PC-3 (cell line): ENCODE data around the gene OR6B1. TPM values are rescaled to one million over a fixed set of nuclear protein-coding genes. Genes with fewer than 3 reads are reported as not detected.

ENCODE experiments used
- ATAC-seq: fragments of 200-7000 bp; cut with Tn5 transposase; 2 replicates; pipeline ENCODE4 v1.9.1; 2020; ENCODE audit warnings: mild to moderate bottlenecking, moderate library complexity
- BruUV-seq: library from RNA; stranded (reverse); fragments of 400-500 nt; replicated peaks from 2 replicates; lab custom pipeline; 2021; lab: Mats Ljungman, UMichigan
- CTCF ChIA-PET: fragments of 300-600 bp; sonication (Branson Sonifier 250); formaldehyde crosslinking; loops from one replicate; lab custom pipeline; 2022; ENCODE audit warnings: antibody characterized with exemption; lab: Charles Lee
- POLR2A ChIA-PET: fragments of 300-600 bp; sonication (Branson Sonifier 250); formaldehyde crosslinking; loops from one replicate; lab custom pipeline; 2022; ENCODE audit warnings: antibody characterized with exemption; ENCODE audit not compliant: unreplicated experiment; lab: Charles Lee
- DNase-seq: peaks from one replicate; pipeline ENCODE4 v3.0.0-alpha.2; 2015
- H2AFZ ChIP-seq: fragments of 300-600 bp; sonication (generic); 2 replicates; pipeline ENCODE4 v1.6.0; 2016; ENCODE audit warnings: antibody characterized with exemption, low read length
- H3F3A ChIP-seq: fragments of 300-600 bp; sonication (generic); one replicate; pipeline ENCODE4 v1.6.0; 2017; ENCODE audit warnings: antibody characterized with exemption, low read length, control low read depth, mild to moderate bottlenecking; ENCODE audit not compliant: unreplicated experiment
- H3K27ac ChIP-seq: fragments of 300-600 bp; sonication (generic); 2 replicates; pipeline ENCODE4 v1.5.1; 2016; ENCODE audit warnings: mild to moderate bottlenecking, low read length
- H3K27me3 ChIP-seq: fragments of 300-600 bp; sonication (generic); 2 replicates; pipeline ENCODE4 v1.6.1; 2016; ENCODE audit warnings: low read length, mixed read lengths
- H3K36me3 ChIP-seq: fragments of 300-600 bp; sonication (generic); 2 replicates; pipeline ENCODE4 v1.6.1; 2016; ENCODE audit warnings: low read depth, mixed run types, low read length, mixed read lengths
- H3K4me1 ChIP-seq: fragments of 300-600 bp; sonication (generic); 2 replicates; pipeline ENCODE4 v1.5.1; 2016; ENCODE audit warnings: low read length; ENCODE audit not compliant: insufficient read depth
- H3K4me2 ChIP-seq: fragments of 300-600 bp; sonication (generic); 2 replicates; pipeline ENCODE4 v1.6.0; 2016; ENCODE audit warnings: low read length
- H3K4me3 ChIP-seq: fragments of 300-600 bp; sonication (generic); 2 replicates; pipeline ENCODE4 v1.5.1; 2016; ENCODE audit warnings: mild to moderate bottlenecking, low read length, mixed read lengths
- H3K79me2 ChIP-seq: fragments of 300-600 bp; sonication (generic); 2 replicates; pipeline ENCODE4 v1.6.1; 2017; ENCODE audit warnings: low read length, mixed read lengths
- H3K9ac ChIP-seq: fragments of 300-600 bp; sonication (generic); 2 replicates; pipeline ENCODE4 v1.6.0; 2016; ENCODE audit warnings: mild to moderate bottlenecking, low read length
- H3K9me2 ChIP-seq: fragments of 300-600 bp; sonication (generic); replicated peaks from 2 replicates; pipeline ENCODE4 v1.6.1; 2016; ENCODE audit warnings: mixed run types, low read length, mixed read lengths
- H3K9me3 ChIP-seq: fragments of 300-600 bp; sonication (generic); 2 replicates; pipeline ENCODE4 v1.6.1; 2016; ENCODE audit warnings: low read length, mixed read lengths
- H4K20me1 ChIP-seq: fragments of 300-600 bp; sonication (generic); 2 replicates; pipeline ENCODE4 v1.6.1; 2016; ENCODE audit warnings: low read length, mixed read lengths
- EZH2 ChIP-seq: fragments of 300-600 bp; sonication (generic); IDR thresholded peaks from one replicate; pipeline ENCODE4 v1.6.1; 2017; ENCODE audit warnings: antibody characterized with exemption, mild to moderate bottlenecking, low read length; ENCODE audit not compliant: unreplicated experiment
- EZH2phosphoT487 ChIP-seq: fragments of 300-600 bp; sonication (generic); IDR thresholded peaks from 2 replicates; pipeline ENCODE4 v1.6.1; 2018; ENCODE audit warnings: mild to moderate bottlenecking, antibody characterized with exemption, low read length, borderline replicate concordance
- intact Hi-C: fragments of 100-400 bp; cut with micrococcal nuclease; formaldehyde crosslinking; loops from 2 replicates; pipeline ENCODE4 v1.9.0; 2023
- total RNA-seq: library from RNA; depleted of rRNA; stranded (reverse); fragments of >200 nt; gene quantifications from 2 replicates; pipeline ENCODE4 v1.2.3, GENCODE V29; 2014
- TF ChIP-seq, protein P1 (sequence below): fragments of 300-600 bp; sonication (generic); conservative IDR thresholded peaks from 2 replicates; pipeline ENCODE4 v1.5.1; 2017; ENCODE audit warnings: antibody characterized with exemption, low read depth, mild to moderate bottlenecking, low read length

The OR6B1 gene
- total RNA-seq, 1 experiment from 2014 or later = not detected

GRCh38 chr7:144011458-144012230, 11.5 kb downstream of the OR6B1 start:
- H3K27me3 ChIP-seq = no peaks in the 10 kb centered on the region
- no peaks in the 10 kb centered on the region for H3K9me3 ChIP-seq
- CTCF ChIA-PET = interaction anchor here (0.6 to 2.1 kb wide), 6 partner anchors 22 to 119 kb away, joined by 3 to 35 read pairs (median 6); partner anchors contain the start of gene TCAF1
- TF ChIP-seq, protein P1, sequence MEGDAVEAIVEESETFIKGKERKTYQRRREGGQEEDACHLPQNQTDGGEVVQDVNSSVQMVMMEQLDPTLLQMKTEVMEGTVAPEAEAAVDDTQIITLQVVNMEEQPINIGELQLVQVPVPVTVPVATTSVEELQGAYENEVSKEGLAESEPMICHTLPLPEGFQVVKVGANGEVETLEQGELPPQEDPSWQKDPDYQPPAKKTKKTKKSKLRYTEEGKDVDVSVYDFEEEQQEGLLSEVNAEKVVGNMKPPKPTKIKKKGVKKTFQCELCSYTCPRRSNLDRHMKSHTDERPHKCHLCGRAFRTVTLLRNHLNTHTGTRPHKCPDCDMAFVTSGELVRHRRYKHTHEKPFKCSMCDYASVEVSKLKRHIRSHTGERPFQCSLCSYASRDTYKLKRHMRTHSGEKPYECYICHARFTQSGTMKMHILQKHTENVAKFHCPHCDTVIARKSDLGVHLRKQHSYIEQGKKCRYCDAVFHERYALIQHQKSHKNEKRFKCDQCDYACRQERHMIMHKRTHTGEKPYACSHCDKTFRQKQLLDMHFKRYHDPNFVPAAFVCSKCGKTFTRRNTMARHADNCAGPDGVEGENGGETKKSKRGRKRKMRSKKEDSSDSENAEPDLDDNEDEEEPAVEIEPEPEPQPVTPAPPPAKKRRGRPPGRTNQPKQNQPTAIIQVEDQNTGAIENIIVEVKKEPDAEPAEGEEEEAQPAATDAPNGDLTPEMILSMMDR = peak; percentile 67
- TF ChIP-seq EZH2 = no peak
- BruUV-seq = no TSS peak
- ATAC-seq = peak; percentile 95
- H3K4me2 ChIP-seq = no peak overlapping the region
- H3K9me2 ChIP-seq = no peaks in the 10 kb centered on the region
- no peak overlapping the region for H2AFZ ChIP-seq
- DNase-seq = peak; percentile 55
- H4K20me1 ChIP-seq = no peaks in the 10 kb centered on the region
- POLR2A ChIA-PET = no interaction called here
- H3K4me1 ChIP-seq = no peaks in the 10 kb centered on the region
- H3K79me2 ChIP-seq = no peaks in the 10 kb centered on the region
- H3K36me3 ChIP-seq = no peaks in the 10 kb centered on the region
- H3F3A ChIP-seq = no peaks in the 10 kb centered on the region
- no peak overlapping the region for H3K9ac ChIP-seq
- no peak overlapping the region for H3K4me3 ChIP-seq
- intact Hi-C loops = loop anchor here (1.0 kb wide), 2 partner anchors 110 to 116 kb away; no protein-coding TSS in a partner anchor
- H3K27ac ChIP-seq = no peak overlapping the region

DNA sequence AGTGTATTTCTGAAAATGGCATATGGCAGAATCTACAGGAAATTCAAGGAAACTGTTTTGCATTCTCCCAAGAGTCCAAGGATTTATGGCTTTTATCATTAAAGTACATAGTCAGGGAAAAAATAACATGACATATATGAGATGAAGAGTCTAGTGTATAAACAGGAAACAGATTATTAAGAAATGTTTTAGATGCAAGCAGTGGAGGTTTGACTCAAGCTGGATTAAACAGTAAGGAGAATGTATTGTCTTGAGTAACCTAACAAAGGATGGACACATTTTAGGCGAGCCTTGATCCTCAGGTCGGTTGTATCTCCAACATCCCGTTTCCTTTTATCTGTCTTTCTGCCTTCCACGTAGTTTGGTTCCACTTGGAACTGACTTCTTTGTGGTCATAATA, 17.9 kb downstream of the OR6B1 start:
- H4K20me1 ChIP-seq = no peaks in the 10 kb centered on the region
- 0 out of 2 replicates have a peak, but pooled peaks cover 8% of the 10 kb centered on the region for H3K4me1 ChIP-seq
- TF ChIP-seq EZH2 (no peak), EZH2phosphoT487 (no peak)
- TF ChIP-seq, protein P1 = no peak
- H3K36me3 ChIP-seq = no peaks in the 10 kb centered on the region
- no peaks in the 10 kb centered on the region for H3K9me3 ChIP-seq
- ATAC-seq (no peak), DNase-seq (no peak)
- H3K4me2 ChIP-seq = no peak overlapping the region
- H3K27me3 ChIP-seq = no peaks in the 10 kb centered on the region
- H3F3A ChIP-seq = no peaks in the 10 kb centered on the region
- H2AFZ ChIP-seq = no peak overlapping the region
- no peak overlapping the region for H3K4me3 ChIP-seq
- H3K9ac ChIP-seq = no peak overlapping the region
- no TSS peak for BruUV-seq
- ChIA-PET CTCF (no interaction called here), POLR2A (no interaction called here)
- H3K27ac ChIP-seq = no peak overlapping the region
- intact Hi-C loops = no loop called here
- H3K9me2 ChIP-seq = no peaks in the 10 kb centered on the region
- no peaks in the 10 kb centered on the region for H3K79me2 ChIP-seq

DNA sequence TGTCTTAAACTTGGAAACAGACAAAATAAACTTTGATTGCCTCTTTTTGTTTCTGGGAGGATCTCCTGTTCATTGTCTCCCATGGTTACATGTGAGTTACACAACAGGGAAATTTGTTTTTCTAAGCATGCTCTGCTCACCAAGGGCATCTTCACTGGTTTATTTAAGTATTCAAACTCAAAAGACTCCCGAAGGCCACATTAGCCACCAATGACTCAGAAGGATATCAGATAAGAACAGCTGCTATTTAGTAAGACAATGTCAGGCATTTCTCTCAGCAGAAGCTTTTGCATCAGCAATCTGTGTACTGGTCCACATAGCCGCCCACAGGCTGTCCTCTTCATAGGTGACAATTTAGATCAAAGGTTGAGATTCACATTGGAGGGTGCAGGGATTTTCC, 19.3 kb downstream of the OR6B1 start:
- Histone ChIP-seq H3K27ac (no peak overlapping the region), H3K4me3 (no peak overlapping the region), H3K4me2 (no peak overlapping the region), H3F3A (no peaks in the 10 kb centered on the region), H2AFZ (no peak overlapping the region), H3K9ac (no peak overlapping the region), H3K9me2 (no peaks in the 10 kb centered on the region), H3K27me3 (no peaks in the 10 kb centered on the region), H3K4me1 (0 out of 2 replicates have a peak, but pooled peaks cover 8% of the 10 kb centered on the region), H3K79me2 (no peaks in the 10 kb centered on the region), H4K20me1 (no peaks in the 10 kb centered on the region), H3K9me3 (no peaks in the 10 kb centered on the region), H3K36me3 (no peaks in the 10 kb centered on the region)
- intact Hi-C loops = no loop called here
- ATAC-seq (peak; percentile 73), DNase-seq (peak; percentile 67)
- CTCF ChIA-PET = no interaction called here
- no TSS peak for BruUV-seq
- POLR2A ChIA-PET = interaction anchor here (0.6 kb wide), 1 partner anchor 128 kb away, joined by 6 read pairs; no protein-coding TSS in a partner anchor
- no peak for TF ChIP-seq EZH2
- TF ChIP-seq EZH2phosphoT487 = no peak
- TF ChIP-seq, protein P1 = no peak
